A673 (cell line): ENCODE results near the gene SP140L. TPM values are rescaled to one million over a fixed set of nuclear protein-coding genes. Genes with fewer than 3 reads are reported as not detected.

ENCODE experiments used
- BruUV-seq: library from RNA; stranded (reverse); fragments of 400-500 nt; replicated peaks from 2 replicates; lab custom pipeline; 2021; lab: Mats Ljungman, UMichigan
- CTCF ChIA-PET: fragments of 300-600 bp; sonication (Branson Sonifier 250); formaldehyde crosslinking; loops from one replicate; lab custom pipeline; 2022; ENCODE audit warnings: antibody characterized with exemption; lab: Charles Lee
- POLR2A ChIA-PET: fragments of 300-600 bp; sonication (Branson Sonifier 250); formaldehyde crosslinking; loops from one replicate; lab custom pipeline; 2022; ENCODE audit warnings: antibody characterized with exemption; ENCODE audit not compliant: low non-redundant PET; lab: Charles Lee
- DNase-seq: peaks from one replicate; pipeline ENCODE4 v3.0.0-alpha.2; 2015; ENCODE audit warnings: low spot score
- H3K27ac ChIP-seq: fragments of 200-600 bp; sonication (generic); 2 replicates; pipeline ENCODE4 v1.5.1; 2016; ENCODE audit warnings: mixed run types, low read depth, mild to moderate bottlenecking, mixed read lengths, antibody characterized with exemption, low read length; ENCODE audit not compliant: poor library complexity, severe bottlenecking
- H3K27me3 ChIP-seq: fragments of 200-600 bp; sonication (generic); replicated peaks from 2 replicates; pipeline ENCODE4 v1.6.1; 2017; ENCODE audit warnings: mixed run types, low read depth, mild to moderate bottlenecking, mixed read lengths, antibody characterized with exemption, low read length; ENCODE audit not compliant: insufficient read depth, poor library complexity
- H3K36me3 ChIP-seq: fragments of 200-600 bp; sonication (generic); 2 replicates; pipeline ENCODE4 v1.6.1; 2016; ENCODE audit warnings: mixed run types, mild to moderate bottlenecking, mixed read lengths, antibody characterized with exemption, low read length; ENCODE audit not compliant: insufficient read depth, poor library complexity, severe bottlenecking
- H3K4me1 ChIP-seq: fragments of 200-600 bp; sonication (generic); 2 replicates; pipeline ENCODE4 v1.6.1; 2017; ENCODE audit warnings: mixed run types, mild to moderate bottlenecking, mixed read lengths, antibody characterized with exemption, low read length; ENCODE audit not compliant: insufficient read depth, poor library complexity, severe bottlenecking
- H3K4me3 ChIP-seq: fragments of 200-600 bp; sonication (generic); 2 replicates; pipeline ENCODE4 v1.5.1; 2016; ENCODE audit warnings: low read depth, mixed run types, mild to moderate bottlenecking, mixed read lengths, low read length; ENCODE audit not compliant: poor library complexity, severe bottlenecking
- H3K9me3 ChIP-seq: fragments of 200-600 bp; sonication (generic); 2 replicates; pipeline ENCODE4 v1.6.1; 2016; ENCODE audit warnings: mixed run types, low read depth, mild to moderate bottlenecking, mixed read lengths, antibody characterized with exemption, low read length; ENCODE audit not compliant: poor library complexity, severe bottlenecking
- EZH2 ChIP-seq: fragments of 200-600 bp; sonication (generic); IDR thresholded peaks from 2 replicates; pipeline ENCODE4 v1.6.1; 2017; ENCODE audit warnings: borderline replicate concordance, low read depth, mild to moderate bottlenecking, mixed read lengths, antibody characterized with exemption, low read length; ENCODE audit not compliant: poor library complexity, severe bottlenecking
- intact Hi-C: fragments of 100-400 bp; cut with micrococcal nuclease; formaldehyde crosslinking; loops from one replicate; pipeline ENCODE4 v1.10.0; 2022; ENCODE audit not compliant: unreplicated experiment
- total RNA-seq: library from RNA; stranded (reverse); gene quantifications from 2 replicates; pipeline ENCODE4 v1.2.3, GENCODE V29; 2021
- TF ChIP-seq, protein P1 (sequence below): fragments of 300-800, 200-600 bp; sonication (generic); conservative IDR thresholded peaks from 2 replicates; pipeline ENCODE4 v1.5.1; 2017; ENCODE audit warnings: low read depth, mild to moderate bottlenecking, antibody characterized with exemption, low read length, moderate library complexity, mixed read lengths

The SP140L gene
- total RNA-seq, 1 experiment from 2014 or later, result 0.37 TPM

- no peaks in the 10 kb centered on the region for H3K36me3 ChIP-seq
- H3K4me1 ChIP-seq, result no peaks in the 10 kb centered on the region
- no peak overlapping the region for H3K4me3 ChIP-seq
- H3K9me3 ChIP-seq, result no peaks in the 10 kb centered on the region
- no peak for DNase-seq
- H3K27ac ChIP-seq, result no peak overlapping the region
- POLR2A ChIA-PET, result no interaction called here
- no TSS peak for BruUV-seq
- intact Hi-C loops, result no loop called here
- CTCF ChIA-PET, result no interaction called here
- no peak for TF ChIP-seq EZH2
- TF ChIP-seq, protein P1, sequence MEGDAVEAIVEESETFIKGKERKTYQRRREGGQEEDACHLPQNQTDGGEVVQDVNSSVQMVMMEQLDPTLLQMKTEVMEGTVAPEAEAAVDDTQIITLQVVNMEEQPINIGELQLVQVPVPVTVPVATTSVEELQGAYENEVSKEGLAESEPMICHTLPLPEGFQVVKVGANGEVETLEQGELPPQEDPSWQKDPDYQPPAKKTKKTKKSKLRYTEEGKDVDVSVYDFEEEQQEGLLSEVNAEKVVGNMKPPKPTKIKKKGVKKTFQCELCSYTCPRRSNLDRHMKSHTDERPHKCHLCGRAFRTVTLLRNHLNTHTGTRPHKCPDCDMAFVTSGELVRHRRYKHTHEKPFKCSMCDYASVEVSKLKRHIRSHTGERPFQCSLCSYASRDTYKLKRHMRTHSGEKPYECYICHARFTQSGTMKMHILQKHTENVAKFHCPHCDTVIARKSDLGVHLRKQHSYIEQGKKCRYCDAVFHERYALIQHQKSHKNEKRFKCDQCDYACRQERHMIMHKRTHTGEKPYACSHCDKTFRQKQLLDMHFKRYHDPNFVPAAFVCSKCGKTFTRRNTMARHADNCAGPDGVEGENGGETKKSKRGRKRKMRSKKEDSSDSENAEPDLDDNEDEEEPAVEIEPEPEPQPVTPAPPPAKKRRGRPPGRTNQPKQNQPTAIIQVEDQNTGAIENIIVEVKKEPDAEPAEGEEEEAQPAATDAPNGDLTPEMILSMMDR, result no peak
- H3K27me3 ChIP-seq, result no peaks in the 10 kb centered on the region
Observed at GRCh38 chr2:230324503-230324902, 2.5 kb upstream of the SP140L start.

DNA sequence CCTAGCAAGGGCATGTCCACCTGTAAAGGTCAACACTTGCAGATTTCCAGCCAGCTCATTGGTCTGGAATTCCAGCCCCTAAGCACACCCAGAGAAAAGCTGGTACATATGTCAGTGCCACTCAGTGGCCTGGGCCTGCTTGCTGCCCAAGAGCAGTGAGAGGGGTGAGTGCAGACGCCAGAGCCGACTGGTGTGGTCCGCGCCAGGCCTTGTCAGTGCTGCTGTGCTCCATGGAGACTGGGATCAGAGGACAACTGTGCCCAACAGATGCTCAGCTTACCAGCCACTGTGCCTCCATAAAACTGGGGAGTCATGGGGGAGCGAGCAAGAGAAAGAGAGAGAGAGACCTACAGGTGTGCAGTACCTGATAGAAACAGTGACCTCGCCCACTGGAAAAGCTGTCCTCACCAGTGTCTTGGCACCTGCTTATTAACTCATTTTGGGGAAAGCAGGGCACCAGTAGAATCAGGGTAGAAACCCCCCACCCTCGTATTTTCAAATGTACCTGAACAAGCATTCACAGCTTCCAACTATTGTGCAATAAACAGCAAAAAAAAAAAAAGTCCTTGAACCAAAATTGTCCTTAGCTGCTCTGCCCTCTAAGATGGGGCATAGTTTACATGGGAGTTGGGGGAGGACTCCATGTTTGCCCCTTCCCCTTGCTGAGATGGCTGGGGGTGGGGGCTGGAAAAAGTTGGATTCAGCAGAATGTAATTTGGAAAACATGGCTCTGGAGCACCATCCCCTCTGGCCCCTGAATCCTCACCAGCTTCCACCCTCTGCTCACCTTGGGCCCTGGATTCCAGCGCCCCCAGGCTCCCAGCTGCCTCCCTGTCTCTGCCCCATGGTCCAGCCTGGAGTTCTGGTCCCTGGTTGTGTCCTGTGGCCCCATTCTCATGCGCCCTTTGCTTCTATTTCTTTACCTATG, 1.4 kb upstream of the SP140L start:
- no peak for TF ChIP-seq EZH2
- TF ChIP-seq, protein P1, result no peak
- ChIA-PET POLR2A (no interaction called here), CTCF (no interaction called here)
- no peaks in the 10 kb centered on the region for H3K36me3 ChIP-seq
- no TSS peak for BruUV-seq
- H3K4me3 ChIP-seq, result no peak overlapping the region
- H3K27ac ChIP-seq, result no peak overlapping the region
- H3K27me3 ChIP-seq, result no peaks in the 10 kb centered on the region
- intact Hi-C loops, result no loop called here
- no peaks in the 10 kb centered on the region for H3K9me3 ChIP-seq
- H3K4me1 ChIP-seq, result no peaks in the 10 kb centered on the region
- DNase-seq, result no peak

DNA sequence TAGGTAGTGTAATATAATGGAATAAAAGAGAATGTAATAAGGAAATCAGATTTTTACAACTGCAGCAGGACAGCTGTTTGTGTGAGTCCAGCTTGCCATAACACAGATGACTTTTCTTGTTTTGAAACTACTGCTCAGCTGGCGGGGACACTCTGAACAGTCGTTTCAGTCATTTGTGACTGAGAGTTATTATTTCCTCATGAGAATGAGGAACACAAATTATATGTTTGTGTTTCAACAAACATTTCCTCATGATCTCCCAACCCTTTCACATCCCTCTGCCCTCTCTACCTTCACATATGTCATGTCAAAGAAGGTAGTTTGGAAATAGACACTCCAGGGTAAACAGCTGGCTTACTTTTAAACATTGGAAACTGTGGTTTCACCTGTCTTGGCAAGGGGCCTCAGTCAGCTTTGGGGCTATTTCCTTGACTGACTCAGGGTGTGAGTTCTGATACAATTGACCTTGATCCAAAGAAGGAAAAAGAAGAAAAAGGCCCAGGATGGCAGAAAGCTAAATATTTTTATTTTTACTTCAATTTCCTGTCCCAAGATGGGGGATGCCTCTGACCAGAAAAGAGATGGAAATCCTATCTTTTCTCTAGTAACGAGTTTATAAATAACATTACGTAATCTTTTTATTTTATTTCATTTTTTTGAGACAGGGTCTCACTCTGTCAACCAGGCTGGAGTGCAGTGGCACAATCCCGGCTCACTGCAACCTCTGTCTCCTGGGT, 593 bp downstream of the SP140L start:
- Histone ChIP-seq H3K4me3 (no peak overlapping the region), H3K27ac (no peak overlapping the region), H3K4me1 (no peaks in the 10 kb centered on the region), H3K27me3 (no peaks in the 10 kb centered on the region), H3K9me3 (no peaks in the 10 kb centered on the region), H3K36me3 (no peaks in the 10 kb centered on the region)
- TF ChIP-seq EZH2, result no peak
- TF ChIP-seq, protein P1, result no peak
- ChIA-PET CTCF (no interaction called here), POLR2A (no interaction called here)
- no TSS peak for BruUV-seq
- intact Hi-C loops, result no loop called here
- DNase-seq, result no peak
